Measurements from ENCODE around the gene FAM177A1. TPM values are rescaled to one million over a fixed set of nuclear protein-coding genes. Genes with fewer than 3 reads are reported as not detected.

The FAM177A1 gene
- total and polyA plus RNA-seq, 2 of the 13 experiments (the other 11 are each of a cell fraction or from before 2014, with no cell fraction given) = 72.9 to 119 TPM

- TF ChIP-seq AFF4 (CRISPR knock-in tag; IDR thresholded peaks at IDR 0.05) (peak; percentile 4; the same call in 1 of the 2 replicates), ZNF674 (CRISPR knock-in tag; IDR thresholded peaks at IDR 0.05; ENCODE audit: low read depth) (0 out of 2 replicates have a peak, but pooled peaks have one; percentile 76), ARID3A (IDR thresholded peaks at IDR 0.05; ENCODE audit: low read depth, low read length) (peak; percentile 1; the same call in 1 of the 2 replicates), AHR (CRISPR knock-in tag; IDR thresholded peaks at IDR 0.05) (peak; percentile 73; the same call in 1 of the 2 replicates), PAX8 (CRISPR knock-in tag; IDR thresholded peaks at IDR 0.05; ENCODE audit: borderline replicate concordance) (0 out of 2 replicates have a peak, but pooled peaks have one; percentile 86), MZF1 (CRISPR knock-in tag; IDR thresholded peaks at IDR 0.05; ENCODE audit: borderline replicate concordance) (0 out of 2 replicates have a peak, but pooled peaks have one; percentile 5), JUN (CRISPR knock-in tag; IDR thresholded peaks at IDR 0.05) (no peak), ZNF660 (CRISPR knock-in tag; IDR thresholded peaks at IDR 0.05; ENCODE audit: borderline replicate concordance, low read depth) (0 out of 2 replicates have a peak, but pooled peaks have one; percentile 83), ZNF775 (CRISPR knock-in tag; IDR thresholded peaks at IDR 0.05; ENCODE audit: borderline replicate concordance) (0 out of 2 replicates have a peak, but pooled peaks have one; percentile 79), ZNF160 (CRISPR knock-in tag; IDR thresholded peaks at IDR 0.05) (peak; percentile 6; the same call in 1 of the 2 replicates), TSC22D2 (CRISPR knock-in tag; IDR thresholded peaks at IDR 0.05; ENCODE audit: borderline replicate concordance) (peak; percentile 10; the same call in 1 of the 2 replicates), ZNF720 (CRISPR knock-in tag; IDR thresholded peaks at IDR 0.05) (no peak), RERE (CRISPR knock-in tag; IDR thresholded peaks at IDR 0.05; ENCODE audit: low read depth) (0 out of 2 replicates have a peak, but pooled peaks have one; percentile 26), SAP130 (CRISPR knock-in tag; IDR thresholded peaks at IDR 0.05; ENCODE audit: low read depth) (peak; percentile 16), KLF11 (CRISPR knock-in tag; IDR thresholded peaks at IDR 0.05) (0 out of 2 replicates have a peak, but pooled peaks have one; percentile 7), ZBTB44 (CRISPR knock-in tag; IDR thresholded peaks at IDR 0.05) (no peak)
Measured at GRCh38 chr14:35122696-35123387, 76.8 kb downstream of the FAM177A1 start (continued).
